GM12873 (cell line): ENCODE data around the gene ADARB2.

ENCODE experiments used
- TF ChIP-seq, protein P1 (sequence below): IDR thresholded peaks from 2 replicates; pipeline ENCODE4 v1.5.1; 2012; ENCODE audit warnings: low read depth, mild to moderate bottlenecking, moderate library complexity, low read length, control low read depth; ENCODE audit not compliant: insufficient read depth; ENCODE audit errors: missing control alignments

The ADARB2 gene

DNA sequence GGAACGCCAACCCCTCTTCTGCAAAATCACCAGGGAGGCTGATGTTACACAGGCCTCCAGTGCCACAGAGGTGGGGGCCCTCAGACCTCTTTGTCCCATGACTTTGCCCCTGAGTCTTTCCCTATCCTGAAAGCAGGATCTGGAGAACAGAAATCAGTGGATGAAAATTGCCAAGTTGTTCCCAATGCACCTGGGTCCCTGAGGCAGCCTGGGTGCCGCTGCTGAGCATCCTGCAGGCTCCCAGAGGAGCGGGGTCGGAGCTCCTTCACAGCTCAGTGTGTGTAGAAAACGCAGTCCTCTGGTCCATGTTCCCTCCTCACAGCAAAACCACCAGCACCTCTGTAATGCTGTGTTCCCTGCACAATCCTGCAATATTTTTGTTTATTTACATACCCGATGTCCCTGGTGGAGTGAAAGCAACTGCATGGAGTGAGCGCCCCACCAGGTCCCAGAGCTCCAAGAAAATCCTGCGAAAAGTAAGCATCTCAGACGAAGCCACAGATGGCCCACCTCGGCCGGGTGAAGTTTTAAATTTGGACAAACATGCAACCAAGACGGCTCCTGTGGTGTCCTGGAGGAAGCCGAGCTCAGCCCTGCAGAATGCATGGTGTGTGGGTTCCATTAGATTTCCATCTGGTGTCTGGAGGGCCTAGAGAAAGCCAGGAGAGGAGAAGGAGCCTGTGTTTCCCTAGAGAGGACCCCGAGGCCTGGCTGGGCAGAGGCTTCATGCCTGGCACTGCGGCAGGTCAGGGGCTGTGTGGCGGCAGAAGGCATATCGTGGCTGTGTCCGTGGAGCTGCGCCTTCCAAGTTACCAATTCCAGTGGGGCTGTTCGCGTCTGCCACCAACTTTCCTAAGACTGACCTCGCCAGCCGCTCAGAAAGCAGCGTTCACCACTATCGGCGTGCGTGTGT lies 445.9 kb downstream of the ADARB2 start:
- TF ChIP-seq, protein P1, sequence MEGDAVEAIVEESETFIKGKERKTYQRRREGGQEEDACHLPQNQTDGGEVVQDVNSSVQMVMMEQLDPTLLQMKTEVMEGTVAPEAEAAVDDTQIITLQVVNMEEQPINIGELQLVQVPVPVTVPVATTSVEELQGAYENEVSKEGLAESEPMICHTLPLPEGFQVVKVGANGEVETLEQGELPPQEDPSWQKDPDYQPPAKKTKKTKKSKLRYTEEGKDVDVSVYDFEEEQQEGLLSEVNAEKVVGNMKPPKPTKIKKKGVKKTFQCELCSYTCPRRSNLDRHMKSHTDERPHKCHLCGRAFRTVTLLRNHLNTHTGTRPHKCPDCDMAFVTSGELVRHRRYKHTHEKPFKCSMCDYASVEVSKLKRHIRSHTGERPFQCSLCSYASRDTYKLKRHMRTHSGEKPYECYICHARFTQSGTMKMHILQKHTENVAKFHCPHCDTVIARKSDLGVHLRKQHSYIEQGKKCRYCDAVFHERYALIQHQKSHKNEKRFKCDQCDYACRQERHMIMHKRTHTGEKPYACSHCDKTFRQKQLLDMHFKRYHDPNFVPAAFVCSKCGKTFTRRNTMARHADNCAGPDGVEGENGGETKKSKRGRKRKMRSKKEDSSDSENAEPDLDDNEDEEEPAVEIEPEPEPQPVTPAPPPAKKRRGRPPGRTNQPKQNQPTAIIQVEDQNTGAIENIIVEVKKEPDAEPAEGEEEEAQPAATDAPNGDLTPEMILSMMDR = no peak

DNA sequence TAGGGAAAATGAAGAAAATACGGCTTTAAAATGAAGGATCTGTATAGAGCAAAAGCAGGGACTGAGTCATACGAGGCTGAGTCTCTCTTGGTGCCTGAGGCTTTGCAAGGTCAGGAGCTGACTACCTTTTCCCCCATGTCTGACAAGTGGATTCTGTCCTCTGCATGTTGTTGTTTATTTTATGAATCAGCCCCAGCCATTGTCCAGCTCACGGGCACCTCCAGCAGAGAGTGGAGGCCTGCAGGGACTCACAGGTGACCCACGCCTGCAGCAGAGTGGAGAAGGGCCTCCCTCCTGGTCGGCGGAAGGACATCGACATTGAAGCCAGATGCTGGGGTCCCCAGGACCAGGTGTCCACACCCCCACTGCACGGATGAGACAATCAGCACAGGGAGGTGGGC lies 447.3 kb downstream of the ADARB2 start:
- TF ChIP-seq, protein P1 = no peak

DNA sequence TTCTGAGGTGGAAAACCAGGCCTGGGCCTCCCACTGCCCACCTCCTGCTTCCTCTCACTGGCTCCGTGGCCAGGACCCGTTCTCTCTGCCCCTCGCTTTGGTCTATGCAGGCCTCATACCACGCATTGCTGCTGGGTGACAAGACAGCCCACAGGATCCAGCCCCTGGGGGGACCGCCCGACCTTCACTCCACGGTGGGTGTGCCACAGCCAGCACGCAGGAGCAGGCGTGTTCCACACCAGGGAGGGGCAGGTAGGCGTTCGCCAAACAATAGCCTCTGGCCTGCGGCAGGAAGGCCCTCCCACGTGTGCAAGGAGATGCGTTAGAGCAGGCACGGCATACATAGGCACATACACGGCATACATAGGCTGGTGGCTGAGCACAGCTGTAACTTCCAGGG lies 447.7 kb downstream of the ADARB2 start:
- TF ChIP-seq, protein P1 = no peak

DNA sequence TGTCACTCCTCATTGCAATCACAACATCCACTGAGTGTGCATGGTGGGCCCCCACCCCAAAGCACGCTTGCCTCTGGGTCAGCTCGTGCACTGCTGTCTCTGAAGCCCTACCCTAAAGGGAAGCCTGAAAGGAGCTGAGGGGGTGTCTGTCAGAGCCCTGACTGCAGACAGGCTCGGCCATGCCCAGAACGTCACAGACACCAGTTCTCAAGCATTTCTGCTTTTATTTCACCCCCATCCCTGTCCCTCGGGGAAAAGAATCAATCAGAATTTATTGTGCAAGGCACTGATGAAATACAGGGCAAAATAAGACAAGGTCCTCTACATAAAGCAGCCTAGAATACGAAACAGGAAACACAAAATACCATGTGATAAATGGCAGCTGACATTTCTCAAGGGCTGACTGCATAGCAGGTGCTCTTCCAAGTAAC lies 449.3 kb downstream of the ADARB2 start:
- TF ChIP-seq, protein P1 = no peak

DNA sequence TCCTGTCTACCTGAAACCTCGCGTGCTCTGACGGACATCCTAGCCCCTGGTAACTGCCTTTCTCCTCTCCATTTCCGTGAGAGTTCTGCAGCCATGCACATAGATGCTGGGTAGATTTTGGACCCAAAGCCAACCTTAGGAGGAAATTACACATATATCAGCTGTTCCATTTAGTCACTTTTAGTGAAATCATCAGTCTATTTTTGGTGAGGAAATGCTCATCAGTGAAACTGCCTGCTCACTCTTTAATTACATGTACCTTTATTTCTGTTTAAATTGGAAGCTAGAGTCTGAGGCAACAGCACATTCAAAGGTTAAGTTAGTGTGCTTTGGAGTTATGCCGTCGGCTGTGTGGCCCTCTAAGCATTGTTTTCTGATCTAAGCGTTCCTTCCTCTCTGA lies 449.8 kb downstream of the ADARB2 start:
- TF ChIP-seq, protein P1 = no peak

DNA sequence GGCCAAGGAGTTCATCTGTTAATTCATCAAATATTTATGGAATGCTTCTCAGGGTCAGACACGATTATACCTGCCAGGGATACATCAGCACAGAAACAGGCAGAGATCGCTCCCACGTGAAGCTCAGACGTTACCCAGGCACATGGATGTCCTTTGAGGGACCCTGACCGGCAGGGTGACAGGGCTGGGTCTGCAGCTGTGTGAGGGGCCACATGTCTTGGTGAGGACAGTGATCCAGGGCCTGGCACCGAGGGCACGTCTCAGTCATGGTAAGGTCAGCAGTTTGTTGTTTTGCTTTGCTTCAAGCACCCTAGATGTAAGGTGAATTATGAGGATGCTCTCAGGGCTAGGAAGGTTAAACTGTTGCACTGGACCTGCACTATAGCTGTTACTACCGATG lies 453.2 kb downstream of the ADARB2 start:
- TF ChIP-seq, protein P1 = no peak

DNA sequence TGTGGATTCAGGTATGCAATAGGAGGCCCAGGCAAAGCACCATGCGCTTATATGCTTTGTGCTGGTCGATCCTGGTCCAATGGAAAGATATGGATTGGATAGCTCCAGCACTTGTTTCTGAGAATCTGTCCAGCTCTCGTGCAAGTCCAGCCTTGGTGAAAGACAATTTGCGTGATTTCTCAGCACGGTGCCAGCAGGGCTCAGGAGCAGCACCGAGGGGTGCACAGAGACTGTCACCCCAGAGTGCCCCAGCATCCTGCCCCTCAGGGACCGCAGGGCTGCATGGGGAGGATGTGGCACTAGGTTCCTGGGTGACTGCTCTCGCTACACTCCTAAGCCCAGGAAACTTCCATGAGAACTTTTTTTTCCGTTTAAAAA lies 455.9 kb downstream of the ADARB2 start:
- TF ChIP-seq, protein P1 = no peak
